Measurements from ENCODE around the gene APOB.

DNA sequence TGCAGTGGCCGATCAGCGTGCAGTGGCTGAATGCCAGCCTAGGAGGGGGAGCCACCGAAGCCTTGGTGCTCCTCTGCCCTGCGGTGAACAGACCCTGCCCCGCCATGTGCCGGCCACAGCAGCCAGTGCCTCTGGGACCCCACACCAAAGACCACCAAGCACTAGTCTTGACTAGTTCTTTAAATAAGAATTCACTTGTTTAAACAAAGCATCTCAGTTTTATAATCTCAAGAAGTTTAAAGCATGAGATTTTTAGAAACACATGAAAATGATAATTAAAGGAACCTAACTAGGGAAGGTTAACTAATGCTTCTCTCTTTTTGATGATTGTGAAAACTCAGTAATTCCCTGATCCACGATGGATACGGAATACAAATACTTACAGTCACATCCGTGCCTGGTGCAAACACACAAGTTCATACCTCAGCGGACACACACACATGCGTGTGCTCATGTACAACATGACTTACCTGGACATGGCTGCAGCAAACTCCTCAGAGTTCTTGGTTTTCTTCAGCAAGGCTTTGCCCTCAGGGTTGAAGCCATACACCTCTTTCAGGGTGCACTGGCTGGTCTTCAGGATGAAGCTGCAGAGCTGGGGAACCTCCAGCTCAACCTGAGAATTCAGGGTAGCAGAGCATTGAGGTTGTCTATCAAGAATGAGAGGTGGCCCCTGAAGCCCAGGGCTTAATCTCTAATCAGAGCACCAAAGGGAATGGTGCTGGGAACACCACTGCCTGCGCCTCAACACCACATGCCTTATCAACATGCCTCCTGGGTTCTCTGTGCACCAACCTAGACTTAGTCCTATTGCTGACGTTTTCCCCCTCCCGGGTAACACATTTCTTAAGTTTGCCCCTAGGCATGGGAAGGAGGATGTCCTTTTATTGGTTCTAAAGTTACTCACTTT, 3.1 kb downstream of the APOB start:
- TF ChIP-seq POLR2A (IDR thresholded peaks at IDR 0.05; ENCODE audit: low read length) (no peak), GATA1 (IDR thresholded peaks at IDR 0.05; ENCODE audit: low read depth, low read length) (no peak)
